Measurements from ENCODE around the gene LINGO3.
A peak's percentile ranks its signal among the peaks of the same experiment; 100 is the strongest.
"Not testable (repeated sequence)": the region's sequence is repeated elsewhere in the genome, so short reads cannot be mapped to it uniquely, and the experiment has no call there.

LINGO3 gene

GRCh38 chr19:2281265-2282061, 26.5 kb downstream of the LINGO3 start:
- DNase-seq (ENCODE audit: low spot score): not testable (repeated sequence)

- no peak for DNase-seq (ENCODE audit: low spot score)
These were observed 27.2 kb downstream of the LINGO3 start for GRCh38 chr19:2280633-2281264.

- DNase-seq (ENCODE audit: low spot score): no peak
These were observed 29.3 kb downstream of the LINGO3 start for GRCh38 chr19:2278459-2279158.

GRCh38 chr19:2277138-2277537, 30.8 kb downstream of the LINGO3 start:
- no peak for DNase-seq (ENCODE audit: low spot score)

GRCh38 chr19:2276429-2276986, 31.4 kb downstream of the LINGO3 start:
- no peak for DNase-seq (ENCODE audit: low spot score)

- no peak for DNase-seq (ENCODE audit: low spot score)
These were observed 32.1 kb downstream of the LINGO3 start for GRCh38 chr19:2275588-2276428.

- peak; percentile 86 for DNase-seq (ENCODE audit: low spot score)
These were observed 32.9 kb downstream of the LINGO3 start for GRCh38 chr19:2274931-2275535.

- no peak for DNase-seq (ENCODE audit: low spot score)
These were observed 33.7 kb downstream of the LINGO3 start for GRCh38 chr19:2274185-2274711.

GRCh38 chr19:2273356-2274184, 34.4 kb downstream of the LINGO3 start:
- peak; percentile 89 for DNase-seq (ENCODE audit: low spot score)

- DNase-seq (ENCODE audit: low spot score): peak; percentile 91
These were observed 36.5 kb downstream of the LINGO3 start for GRCh38 chr19:2271234-2272103.

GRCh38 chr19:2270423-2271233, 37.3 kb downstream of the LINGO3 start:
- peak; percentile 96 for DNase-seq (ENCODE audit: low spot score)

GRCh38 chr19:2270157-2270422, 37.9 kb downstream of the LINGO3 start:
- peak; percentile 43 for DNase-seq (ENCODE audit: low spot score)

- peak; percentile 100 for DNase-seq (ENCODE audit: low spot score)
These were observed 38.5 kb downstream of the LINGO3 start for GRCh38 chr19:2269244-2270156.

- no peak for DNase-seq (ENCODE audit: low spot score)
These were observed 39.1 kb downstream of the LINGO3 start for GRCh38 chr19:2268861-2269243.

GRCh38 chr19:2268480-2268830, 39.5 kb downstream of the LINGO3 start:
- DNase-seq (ENCODE audit: low spot score): no peak

- peak; percentile 85 for DNase-seq (ENCODE audit: low spot score)
These were observed 41.6 kb downstream of the LINGO3 start for GRCh38 chr19:2266183-2266993.

Measured in hepatic stellate cell (primary cell).